Measurements from ENCODE around the gene SMARCD2.
A peak's percentile ranks its signal among the peaks of the same experiment; 100 is the strongest.

SMARCD2 gene

DNA sequence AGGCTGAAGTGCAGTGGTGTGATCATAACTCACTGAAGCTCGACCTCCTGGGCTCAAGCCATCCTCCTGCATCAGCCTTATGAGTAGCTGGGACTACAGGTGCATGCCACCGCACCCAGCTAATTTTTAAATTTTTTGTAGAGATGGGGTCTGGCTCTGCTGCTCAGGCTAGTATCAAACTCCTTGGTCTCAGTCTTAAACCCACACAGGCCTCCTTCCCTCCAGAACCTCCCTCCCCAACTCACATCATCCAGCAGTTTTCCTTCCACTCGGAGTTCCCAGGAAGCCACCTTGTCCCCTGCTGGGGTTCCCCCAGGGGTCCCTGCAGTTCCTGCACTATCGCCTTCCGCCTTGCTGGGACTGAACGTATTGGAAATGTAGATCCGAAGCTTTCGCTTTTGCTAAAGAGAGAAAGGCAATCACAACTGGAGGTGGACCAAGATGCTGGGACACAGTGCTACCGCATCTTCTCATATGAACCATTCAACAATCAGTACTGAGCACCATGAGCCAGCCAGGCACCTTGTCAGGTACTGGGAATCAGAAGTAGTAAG is 7.2 kb downstream of the SMARCD2 start:
- TF ChIP-seq, protein P1, sequence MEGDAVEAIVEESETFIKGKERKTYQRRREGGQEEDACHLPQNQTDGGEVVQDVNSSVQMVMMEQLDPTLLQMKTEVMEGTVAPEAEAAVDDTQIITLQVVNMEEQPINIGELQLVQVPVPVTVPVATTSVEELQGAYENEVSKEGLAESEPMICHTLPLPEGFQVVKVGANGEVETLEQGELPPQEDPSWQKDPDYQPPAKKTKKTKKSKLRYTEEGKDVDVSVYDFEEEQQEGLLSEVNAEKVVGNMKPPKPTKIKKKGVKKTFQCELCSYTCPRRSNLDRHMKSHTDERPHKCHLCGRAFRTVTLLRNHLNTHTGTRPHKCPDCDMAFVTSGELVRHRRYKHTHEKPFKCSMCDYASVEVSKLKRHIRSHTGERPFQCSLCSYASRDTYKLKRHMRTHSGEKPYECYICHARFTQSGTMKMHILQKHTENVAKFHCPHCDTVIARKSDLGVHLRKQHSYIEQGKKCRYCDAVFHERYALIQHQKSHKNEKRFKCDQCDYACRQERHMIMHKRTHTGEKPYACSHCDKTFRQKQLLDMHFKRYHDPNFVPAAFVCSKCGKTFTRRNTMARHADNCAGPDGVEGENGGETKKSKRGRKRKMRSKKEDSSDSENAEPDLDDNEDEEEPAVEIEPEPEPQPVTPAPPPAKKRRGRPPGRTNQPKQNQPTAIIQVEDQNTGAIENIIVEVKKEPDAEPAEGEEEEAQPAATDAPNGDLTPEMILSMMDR (IDR thresholded peaks at IDR 0.05; ENCODE audit: insufficient read depth, missing control alignments): no peak
- DNase-seq (ENCODE audit: insufficient read length, low spot score): no peak
- FAIRE-seq: no peak

DNA sequence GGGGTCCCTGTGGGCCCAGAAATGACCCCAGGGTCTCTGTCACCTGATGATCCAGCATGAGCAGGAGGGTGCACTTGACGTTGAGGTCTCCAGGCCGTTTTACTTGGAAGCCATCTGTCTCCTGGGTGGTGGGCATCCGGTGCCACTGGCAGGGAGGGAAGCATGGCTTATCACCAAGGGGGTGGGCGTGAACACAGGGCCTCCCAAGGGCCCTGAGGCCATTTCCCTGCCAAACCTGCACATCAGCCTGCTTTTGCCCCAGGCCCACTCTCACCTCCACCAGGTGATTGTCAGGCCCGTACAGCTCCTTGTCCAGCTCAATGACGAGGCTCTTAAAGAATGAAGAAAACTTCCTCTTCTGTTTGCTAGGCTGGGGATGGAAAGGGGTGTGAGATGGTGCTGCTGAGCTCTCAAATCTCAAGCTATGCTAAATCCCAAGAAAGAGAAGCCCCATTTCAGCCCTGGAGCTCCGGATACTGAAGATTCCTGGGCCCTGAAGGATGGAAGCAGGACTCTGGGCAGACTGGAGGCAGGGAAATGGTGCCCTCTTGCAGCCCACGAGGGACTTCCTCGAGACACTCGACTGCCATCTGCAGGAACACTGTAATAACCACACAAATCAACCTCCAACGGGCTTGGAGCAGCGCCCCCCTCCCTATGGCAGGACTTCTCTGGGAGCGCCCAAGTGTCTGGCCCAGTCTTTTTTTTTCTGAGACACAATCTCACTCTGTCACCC is 7.9 kb downstream of the SMARCD2 start:
- FAIRE-seq: no peak
- no peak for DNase-seq (ENCODE audit: insufficient read length, low spot score)
- TF ChIP-seq, protein P1 (IDR thresholded peaks at IDR 0.05; ENCODE audit: insufficient read depth, missing control alignments): peak; percentile 87

DNA sequence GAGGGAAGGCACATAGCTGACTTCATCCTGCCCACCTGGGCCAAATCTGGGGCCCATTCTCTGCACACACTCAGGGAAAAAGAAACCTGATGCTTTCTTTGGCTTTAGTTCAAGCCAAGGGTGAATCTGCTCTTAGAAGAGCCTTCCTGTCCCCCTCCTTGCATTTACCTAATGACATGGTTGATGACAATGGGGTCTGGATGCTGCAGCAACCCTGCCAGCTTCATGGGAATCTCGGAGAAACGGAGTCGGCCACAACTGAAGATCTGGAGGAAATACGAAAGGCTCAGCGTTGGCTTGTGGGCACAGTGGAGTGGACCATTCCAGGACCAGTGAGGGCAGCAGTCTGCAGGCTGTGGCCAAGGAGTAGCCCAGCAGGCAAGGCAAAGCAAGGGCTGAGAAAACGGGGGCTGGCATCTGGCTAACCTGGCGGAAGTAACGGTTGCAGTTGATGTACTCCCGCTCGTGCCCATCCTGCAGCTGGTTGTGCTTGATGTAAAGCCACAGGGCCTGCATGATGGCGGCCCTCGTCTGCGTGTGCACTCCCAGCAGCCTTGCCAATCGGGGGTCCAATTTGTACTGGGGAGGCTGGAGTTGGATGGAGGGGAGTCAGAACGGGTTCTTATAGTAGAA is 8.6 kb downstream of the SMARCD2 start:
- FAIRE-seq (no peak), DNase-seq (ENCODE audit: insufficient read length, low spot score) (no peak)
- TF ChIP-seq, protein P1 (IDR thresholded peaks at IDR 0.05; ENCODE audit: insufficient read depth, missing control alignments): no peak

DNA sequence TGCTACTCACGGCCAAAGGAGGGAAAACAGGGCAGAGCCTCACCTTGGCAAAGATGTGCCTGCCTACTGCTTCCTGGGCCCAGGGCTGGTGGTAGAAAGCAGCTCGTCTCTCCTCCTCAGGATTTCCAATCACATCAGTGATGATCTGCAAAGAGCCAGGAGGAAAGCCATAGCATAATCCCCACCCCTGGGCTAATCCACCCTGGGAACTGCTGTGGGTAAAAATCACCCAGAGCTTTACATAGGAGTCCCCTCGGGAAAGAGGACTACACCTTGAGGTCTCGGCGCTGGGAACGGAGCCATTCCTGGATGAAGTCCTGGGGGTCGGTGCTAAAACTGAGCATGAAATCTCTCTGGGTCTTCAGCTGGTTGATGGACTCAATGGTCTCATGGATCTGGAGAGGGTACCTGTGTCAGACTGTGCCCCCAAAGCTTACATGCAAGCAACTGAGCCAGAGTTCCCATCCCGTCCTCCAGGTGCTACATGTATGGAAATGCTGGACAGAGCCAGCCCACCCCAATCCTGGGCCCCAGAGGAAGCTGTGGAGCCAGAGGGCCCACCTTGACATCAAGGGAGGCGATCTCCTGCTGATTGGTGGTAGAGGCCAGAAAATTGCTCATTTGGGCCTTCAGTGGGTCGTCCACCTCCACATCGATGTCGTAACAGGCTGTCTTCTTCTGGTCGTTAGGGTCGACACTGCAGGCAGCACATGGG is 9.3 kb downstream of the SMARCD2 start:
- no peak for FAIRE-seq
- DNase-seq (ENCODE audit: insufficient read length, low spot score): peak; percentile 90
- TF ChIP-seq, protein P1 (IDR thresholded peaks at IDR 0.05; ENCODE audit: insufficient read depth, missing control alignments): no peak

DNA sequence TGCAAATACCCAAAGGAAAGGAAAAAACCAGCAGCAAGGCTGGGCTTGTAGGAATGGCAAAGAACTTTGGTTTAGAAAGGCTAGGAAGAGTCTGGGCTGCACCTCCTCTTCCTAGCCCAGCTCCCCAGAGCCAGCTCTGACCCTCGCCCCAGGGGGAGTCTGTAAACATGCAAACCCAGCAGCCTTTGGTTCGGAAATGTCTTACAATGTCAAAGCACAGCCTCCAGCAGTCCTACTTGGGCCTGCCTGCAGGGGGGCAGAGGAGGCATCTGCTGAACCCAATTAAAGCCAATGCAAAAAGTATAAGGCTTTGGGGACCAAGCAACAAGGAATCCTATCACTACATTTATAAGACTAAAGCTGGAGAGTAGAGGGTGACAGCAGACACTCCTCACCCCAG is 10.0 kb downstream of the SMARCD2 start:
- FAIRE-seq (no peak), DNase-seq (ENCODE audit: insufficient read length, low spot score) (no peak)
- TF ChIP-seq, protein P1 (IDR thresholded peaks at IDR 0.05; ENCODE audit: insufficient read depth, missing control alignments): no peak

DNA sequence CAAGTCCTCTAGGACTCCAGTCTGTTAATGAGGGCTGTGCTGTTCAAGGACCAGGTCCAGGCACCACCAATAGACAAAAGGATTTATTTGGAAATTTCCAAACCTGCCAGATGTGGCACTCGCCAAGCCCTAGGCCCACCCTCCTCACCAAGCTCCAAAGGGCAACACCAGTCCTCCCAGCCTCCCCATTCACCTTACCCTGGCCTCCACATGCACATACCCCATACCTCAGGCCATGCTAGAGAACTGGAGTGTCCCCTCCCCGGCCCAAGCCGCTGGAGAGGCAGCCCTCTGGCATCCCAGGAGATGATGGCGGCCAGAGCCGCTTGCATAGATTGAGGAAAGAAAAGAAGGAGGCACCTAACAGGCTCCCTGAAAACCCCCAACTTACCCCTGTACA is 10.5 kb downstream of the SMARCD2 start:
- TF ChIP-seq, protein P1 (IDR thresholded peaks at IDR 0.05; ENCODE audit: insufficient read depth, missing control alignments): no peak
- FAIRE-seq: no peak
- no peak for DNase-seq (ENCODE audit: insufficient read length, low spot score)
